ENCODE data around the gene ASB7.

Gene ASB7, protein sequence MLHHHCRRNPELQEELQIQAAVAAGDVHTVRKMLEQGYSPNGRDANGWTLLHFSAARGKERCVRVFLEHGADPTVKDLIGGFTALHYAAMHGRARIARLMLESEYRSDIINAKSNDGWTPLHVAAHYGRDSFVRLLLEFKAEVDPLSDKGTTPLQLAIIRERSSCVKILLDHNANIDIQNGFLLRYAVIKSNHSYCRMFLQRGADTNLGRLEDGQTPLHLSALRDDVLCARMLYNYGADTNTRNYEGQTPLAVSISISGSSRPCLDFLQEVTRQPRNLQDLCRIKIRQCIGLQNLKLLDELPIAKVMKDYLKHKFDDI

DNA sequence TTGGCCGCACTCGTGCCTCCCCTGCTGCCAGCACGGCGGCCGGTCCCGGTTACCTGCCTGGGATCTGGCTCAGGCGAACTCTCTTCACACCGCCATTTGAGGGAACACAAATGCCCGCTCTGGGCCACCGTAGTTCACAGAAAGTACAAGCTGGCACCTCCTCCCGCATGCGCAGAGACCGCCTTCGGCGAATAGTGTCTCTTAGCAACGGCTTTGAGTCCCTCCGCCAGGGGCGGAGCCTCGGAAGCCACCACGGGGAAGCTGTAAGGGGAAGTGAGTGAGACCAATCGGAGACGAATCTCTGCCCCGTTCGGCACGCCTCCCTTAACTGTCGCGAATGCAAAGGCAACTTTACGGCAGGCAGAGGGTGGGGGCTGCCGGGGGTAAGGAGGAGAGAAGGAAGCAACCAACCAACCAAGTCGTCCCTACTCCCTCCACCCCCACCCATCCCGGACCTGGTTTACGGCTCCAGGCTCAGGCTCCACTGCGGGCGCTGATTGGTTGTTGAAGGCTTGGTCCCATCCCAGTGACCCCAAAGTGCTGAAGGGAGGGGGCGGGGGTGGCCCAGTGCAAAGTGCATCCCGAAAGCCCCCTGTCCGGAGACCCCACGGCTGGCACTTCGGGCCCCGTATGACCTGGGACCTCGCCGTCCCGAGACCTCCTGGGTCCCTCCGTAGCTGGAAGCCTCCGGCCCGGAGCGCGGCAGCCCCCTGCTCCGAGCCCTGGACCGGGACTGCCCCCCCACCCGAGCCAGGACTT lies at the start of gene ASB7, which contains the start of gene LINS1:
Gene ASB7, plus strand, starts transcription at position 526 of the 759 bp plus-strand sequence. CDS start 9,628 bp downstream, outside the sequence.
Gene LINS1, minus strand, starts transcription at position 121 of the 759 bp plus-strand sequence. CDS start 21,342 bp downstream, outside the sequence.
- Mint-ChIP-seq H3K27ac (peak within 1 kb of the TSS; percentile 92), H3K4me3 (no peak within 1 kb of the TSS)

DNA sequence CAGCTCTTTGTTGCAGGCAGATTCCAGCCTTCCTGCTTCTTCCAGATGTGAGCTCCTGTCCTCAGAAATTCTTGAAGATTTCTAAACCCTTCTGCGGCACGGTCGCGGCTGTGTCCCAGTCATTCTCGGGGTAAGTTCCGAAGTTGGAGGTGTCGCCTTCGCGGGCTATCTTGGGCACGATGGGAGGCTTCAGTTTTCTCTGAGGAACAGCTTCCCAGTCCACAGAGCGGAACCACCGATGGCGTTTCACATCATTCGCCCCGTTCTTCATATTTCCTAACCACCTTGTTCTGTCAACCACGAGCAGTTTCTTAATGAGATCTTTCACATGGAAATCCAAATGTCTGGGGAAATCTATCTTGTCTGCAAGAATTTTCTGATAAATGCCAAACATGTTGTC lies 48.9 kb upstream of the ASB7 start:
- Mint-ChIP-seq H3K27ac (no peak overlapping the region), H3K9me3 (ENCODE audit: low read depth) (no peaks in the 10 kb centered on the region), H3K36me3 (peaks cover 3% of the 10 kb centered on the region), H3K27me3 (no peaks in the 10 kb centered on the region), H3K4me3 (no peak overlapping the region), H3K4me1 (ENCODE audit: low read depth) (no peaks in the 10 kb centered on the region)

More for the DNA sequence above, at the start of gene ASB7, which contains the start of gene LINS1:
- H3K27me3 Mint-ChIP-seq = no peaks in the 10 kb centered on the region
- no peaks in the 10 kb centered on the region for H3K9me3 Mint-ChIP-seq (ENCODE audit: low read depth)
- H3K36me3 Mint-ChIP-seq = peaks cover 15% of the 10 kb centered on the region
- peaks cover 65% of the 10 kb centered on the region for H3K4me1 Mint-ChIP-seq (ENCODE audit: low read depth)

GRCh38 chr15:100558771-100559254 lies 43.6 kb upstream of the ASB7 start:
- H3K4me1 Mint-ChIP-seq (ENCODE audit: low read depth) = no peaks in the 10 kb centered on the region
- H3K9me3 Mint-ChIP-seq (ENCODE audit: low read depth) = no peaks in the 10 kb centered on the region
- no peak overlapping the region for H3K27ac Mint-ChIP-seq
- no peak overlapping the region for H3K4me3 Mint-ChIP-seq
- H3K27me3 Mint-ChIP-seq = no peaks in the 10 kb centered on the region
- peaks cover 9% of the 10 kb centered on the region for H3K36me3 Mint-ChIP-seq

- Mint-ChIP-seq H3K9me3 (ENCODE audit: low read depth) (no peaks in the 10 kb centered on the region), H3K36me3 (peaks cover 9% of the 10 kb centered on the region), H3K27me3 (no peaks in the 10 kb centered on the region), H3K27ac (peak overlapping the region; percentile 28), H3K4me1 (ENCODE audit: low read depth) (no peaks in the 10 kb centered on the region), H3K4me3 (no peak overlapping the region)
Measured at GRCh38 chr15:100559330-100559729, 43.1 kb upstream of the ASB7 start.

GRCh38 chr15:100560323-100560722 lies 42.1 kb upstream of the ASB7 start:
- no peaks in the 10 kb centered on the region for H3K27me3 Mint-ChIP-seq
- peaks cover 13% of the 10 kb centered on the region for H3K36me3 Mint-ChIP-seq
- no peaks in the 10 kb centered on the region for H3K9me3 Mint-ChIP-seq (ENCODE audit: low read depth)
- no peak overlapping the region for H3K4me3 Mint-ChIP-seq
- no peaks in the 10 kb centered on the region for H3K4me1 Mint-ChIP-seq (ENCODE audit: low read depth)
- H3K27ac Mint-ChIP-seq = no peak overlapping the region

DNA sequence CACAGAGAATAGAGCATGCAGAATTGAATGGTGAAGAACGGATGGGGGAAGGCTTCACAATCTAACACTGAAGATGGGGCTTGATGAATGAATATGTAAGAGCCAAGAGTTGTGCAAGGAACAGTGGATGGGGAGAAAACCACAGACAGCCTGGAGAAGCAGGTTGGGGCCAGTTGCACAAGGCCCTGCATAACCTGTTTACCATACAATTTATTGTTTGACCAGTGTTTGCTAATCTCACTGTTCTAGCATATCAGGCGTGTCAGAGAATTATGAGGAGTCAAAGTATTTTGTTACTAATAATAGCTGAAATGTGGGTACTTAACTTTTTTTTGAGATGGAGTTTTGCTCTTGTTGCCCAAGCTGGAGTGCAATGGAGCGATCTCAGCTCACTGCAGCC lies 36.8 kb upstream of the ASB7 start:
- Mint-ChIP-seq H3K4me3 (no peak overlapping the region), H3K36me3 (peaks cover 28% of the 10 kb centered on the region), H3K9me3 (ENCODE audit: low read depth) (no peaks in the 10 kb centered on the region), H3K27ac (peak overlapping the region; percentile 30), H3K4me1 (ENCODE audit: low read depth) (peaks cover 10% of the 10 kb centered on the region), H3K27me3 (no peaks in the 10 kb centered on the region)

DNA sequence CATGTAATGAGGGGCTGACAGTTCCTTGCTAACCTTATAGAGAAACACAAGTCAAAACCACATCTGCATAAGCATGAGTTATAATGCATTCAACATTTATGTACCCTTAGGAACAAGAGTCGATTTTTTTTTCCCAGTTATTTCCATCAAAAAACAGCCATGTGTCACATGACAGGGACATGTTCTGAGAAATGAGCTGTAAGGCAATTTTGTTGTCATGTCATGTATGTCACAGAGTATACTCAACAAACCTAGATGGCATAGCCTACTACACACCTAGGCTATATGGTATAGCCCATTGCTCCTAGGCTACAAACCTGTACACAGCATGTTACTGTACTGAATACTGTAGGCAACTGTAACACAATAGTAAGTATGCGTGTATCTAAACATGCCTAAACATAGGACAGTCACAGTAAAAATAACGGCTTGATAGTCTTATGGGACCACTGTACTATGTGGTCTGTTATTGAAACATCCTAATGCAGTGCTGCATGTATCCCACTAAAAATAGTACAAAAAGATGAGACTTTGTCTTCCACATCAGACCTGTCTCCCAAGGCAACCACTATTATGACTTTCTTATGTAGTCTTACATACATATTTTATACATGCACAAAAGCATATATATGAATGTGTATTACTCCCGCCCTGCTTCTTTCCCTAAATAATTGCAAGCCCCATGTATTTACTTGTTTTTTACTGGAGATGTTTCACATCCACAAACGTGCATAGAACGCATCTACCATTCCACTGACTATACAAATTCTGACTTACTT lies 35.4 kb upstream of the ASB7 start:
- Mint-ChIP-seq H3K36me3 (peaks cover 27% of the 10 kb centered on the region), H3K9me3 (ENCODE audit: low read depth) (no peaks in the 10 kb centered on the region), H3K27ac (no peak overlapping the region), H3K27me3 (no peaks in the 10 kb centered on the region), H3K4me3 (no peak overlapping the region), H3K4me1 (ENCODE audit: low read depth) (peaks cover 25% of the 10 kb centered on the region)

GRCh38 chr15:100569391-100569790 lies 33.0 kb upstream of the ASB7 start:
- Mint-ChIP-seq H3K27me3 (no peaks in the 10 kb centered on the region), H3K36me3 (peaks cover 24% of the 10 kb centered on the region), H3K4me1 (ENCODE audit: low read depth) (peaks cover 40% of the 10 kb centered on the region), H3K9me3 (ENCODE audit: low read depth) (no peaks in the 10 kb centered on the region), H3K27ac (peak overlapping the region; percentile 6), H3K4me3 (no peak overlapping the region)

DNA sequence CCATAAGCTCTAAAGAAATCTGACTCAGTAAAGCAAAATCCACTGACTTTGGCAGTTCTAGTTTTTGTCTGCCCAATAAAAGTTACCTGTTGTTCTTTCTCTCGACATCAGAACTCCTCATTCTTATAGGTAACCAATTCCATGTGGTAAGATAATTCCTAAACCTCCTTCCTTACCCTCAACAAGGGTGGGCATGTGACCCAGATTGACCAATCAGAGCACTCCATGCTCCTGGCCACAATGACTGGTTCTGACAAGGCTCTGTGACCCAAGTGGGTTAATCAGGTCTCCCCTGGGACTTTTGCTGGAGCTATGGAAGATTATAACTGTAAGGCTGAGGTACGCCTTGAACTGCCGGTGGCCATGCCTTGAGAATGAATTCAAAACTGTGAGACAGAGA lies 32.1 kb upstream of the ASB7 start:
- Mint-ChIP-seq H3K4me3 (peak overlapping the region; percentile 63), H3K36me3 (peaks cover 21% of the 10 kb centered on the region), H3K9me3 (ENCODE audit: low read depth) (no peaks in the 10 kb centered on the region), H3K27ac (peak overlapping the region; percentile 84), H3K27me3 (no peaks in the 10 kb centered on the region), H3K4me1 (ENCODE audit: low read depth) (peaks cover 44% of the 10 kb centered on the region)

- H3K4me1 Mint-ChIP-seq (ENCODE audit: low read depth) = peaks cover 50% of the 10 kb centered on the region
- no peaks in the 10 kb centered on the region for H3K9me3 Mint-ChIP-seq (ENCODE audit: low read depth)
- peak overlapping the region; percentile 63 for H3K4me3 Mint-ChIP-seq
- peaks cover 17% of the 10 kb centered on the region for H3K36me3 Mint-ChIP-seq
- peak overlapping the region; percentile 84 for H3K27ac Mint-ChIP-seq
- no peaks in the 10 kb centered on the region for H3K27me3 Mint-ChIP-seq
Measured at GRCh38 chr15:100570735-100571313, 31.6 kb upstream of the ASB7 start.

DNA sequence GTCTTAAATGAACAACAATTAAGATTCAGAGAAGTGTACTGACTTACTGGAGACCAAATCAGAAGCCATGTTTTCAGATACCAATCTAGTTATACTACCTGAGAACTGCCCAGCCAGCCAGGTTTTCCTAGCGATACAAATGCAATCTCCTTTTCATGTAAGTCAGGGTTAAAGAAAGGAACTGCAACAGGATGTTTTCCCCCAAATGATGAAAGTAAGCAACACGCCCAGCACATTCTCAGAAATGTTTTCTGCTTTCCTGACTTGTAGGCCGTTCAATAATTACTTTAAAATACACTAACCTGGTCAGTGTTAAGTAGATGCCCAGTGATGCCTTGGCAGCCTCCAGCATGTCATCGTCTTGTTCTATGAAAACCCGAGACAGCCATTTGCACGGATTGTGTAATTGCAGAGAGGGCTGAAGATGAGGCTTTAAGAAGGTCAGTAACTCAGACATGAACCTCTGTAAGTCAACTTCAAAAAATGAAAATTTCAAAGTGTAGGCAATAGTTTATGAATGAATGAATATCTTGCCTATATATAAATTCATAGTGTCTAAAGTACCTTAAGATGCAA lies 30.7 kb upstream of the ASB7 start:
- Mint-ChIP-seq H3K4me1 (ENCODE audit: low read depth) (peaks cover 58% of the 10 kb centered on the region), H3K4me3 (peak overlapping the region; percentile 63), H3K27ac (peak overlapping the region; percentile 84), H3K27me3 (no peaks in the 10 kb centered on the region), H3K9me3 (ENCODE audit: low read depth) (no peaks in the 10 kb centered on the region), H3K36me3 (peaks cover 14% of the 10 kb centered on the region)

DNA sequence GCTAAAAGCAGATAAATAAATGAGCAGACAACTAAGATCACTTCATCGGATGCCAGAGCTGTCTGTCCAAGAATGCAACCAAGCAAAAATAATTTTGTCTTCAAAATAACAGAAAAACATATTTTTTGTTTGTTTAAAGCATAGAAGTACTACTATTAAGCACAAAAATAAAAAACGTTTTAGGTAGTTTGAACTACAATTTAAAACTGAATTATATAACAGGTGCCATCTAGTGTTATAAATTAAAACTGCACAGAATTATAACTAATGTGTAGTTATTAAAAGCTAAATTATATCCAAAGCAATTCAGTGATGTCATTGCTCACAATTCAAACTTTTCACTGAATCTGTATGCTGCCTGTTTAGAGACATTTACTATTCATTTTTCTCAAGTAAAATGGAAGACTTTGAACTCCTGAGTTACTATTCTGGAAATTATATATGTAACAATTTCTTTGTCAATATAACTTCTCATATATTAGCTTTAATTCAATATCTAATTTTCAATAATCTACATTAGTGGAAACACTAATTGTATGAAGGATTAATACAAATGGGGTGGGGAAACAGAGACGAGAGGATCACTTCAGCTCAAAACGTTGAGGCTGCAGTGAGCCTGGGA lies 29.9 kb upstream of the ASB7 start:
- peaks cover 66% of the 10 kb centered on the region for H3K4me1 Mint-ChIP-seq (ENCODE audit: low read depth)

GRCh38 chr15:100573526-100573925 lies 28.9 kb upstream of the ASB7 start:
- Mint-ChIP-seq H3K9me3 (ENCODE audit: low read depth) (no peaks in the 10 kb centered on the region), H3K27me3 (no peaks in the 10 kb centered on the region), H3K4me1 (ENCODE audit: low read depth) (peaks cover 68% of the 10 kb centered on the region), H3K4me3 (no peak overlapping the region), H3K27ac (peak overlapping the region; percentile 78), H3K36me3 (peaks cover 13% of the 10 kb centered on the region)

More for the DNA sequence above, 29.9 kb upstream of the ASB7 start:
- Mint-ChIP-seq H3K4me3 (peak overlapping the region; percentile 63), H3K9me3 (ENCODE audit: low read depth) (no peaks in the 10 kb centered on the region), H3K36me3 (peaks cover 11% of the 10 kb centered on the region), H3K27ac (peak overlapping the region; percentile 84), H3K27me3 (no peaks in the 10 kb centered on the region)

DNA sequence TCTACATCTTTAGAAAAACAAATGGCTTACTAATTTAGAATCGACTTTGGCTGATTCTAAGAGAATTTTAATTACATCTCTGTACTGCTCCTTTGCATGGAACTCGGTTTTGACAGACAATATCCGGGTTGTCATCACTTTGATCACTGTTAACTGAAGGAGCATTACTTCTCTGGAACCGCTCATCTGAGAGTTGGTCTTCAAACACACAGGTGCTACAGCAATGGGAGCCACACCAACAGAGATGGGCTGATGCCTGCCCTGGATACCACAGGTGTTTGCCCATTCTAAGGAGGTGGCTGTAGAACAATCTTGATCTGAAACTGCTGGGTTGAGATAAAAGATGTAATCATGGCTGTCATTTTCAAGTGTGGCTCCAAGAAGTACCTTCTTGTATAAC lies 22.0 kb upstream of the ASB7 start:
- H3K4me1 Mint-ChIP-seq (ENCODE audit: low read depth) = peaks cover 62% of the 10 kb centered on the region
- H3K27me3 Mint-ChIP-seq = no peaks in the 10 kb centered on the region
- H3K27ac Mint-ChIP-seq = peak overlapping the region; percentile 73
- peaks cover 21% of the 10 kb centered on the region for H3K36me3 Mint-ChIP-seq
- H3K4me3 Mint-ChIP-seq = peak overlapping the region; percentile 35
- H3K9me3 Mint-ChIP-seq (ENCODE audit: low read depth) = no peaks in the 10 kb centered on the region

All from activated naive CD8-positive, alpha-beta T cell (primary cell).